Lower lobe of right lung (tissue), 2 donors: ENCODE data around the gene ADNP2. TPM values are rescaled to one million over a fixed set of nuclear protein-coding genes. Genes with fewer than 3 reads are reported as not detected.

Experiments used
- ATAC-seq, 2 donors: fragments of 200-7000 bp; cut with Tn5 transposase; one replicate each; pipeline ENCODE4 v1.9.1; 2020 to 2022; ENCODE audit warnings: mild to moderate bottlenecking in 2 of 2, moderate library complexity in 2 of 2
- DNase-seq: peaks from one replicate; pipeline ENCODE4 v3.0.0-alpha.2; 2020
- H3K27ac ChIP-seq: fragments of 200-600 bp; one replicate; pipeline ENCODE4 v1.8.0; 2022
- H3K27me3 ChIP-seq: fragments of 200-600 bp; one replicate; pipeline ENCODE4 v1.8.0; 2022; ENCODE audit warnings: low read depth
- H3K36me3 ChIP-seq: fragments of 200-600 bp; one replicate; pipeline ENCODE4 v1.8.0; 2022; ENCODE audit warnings: mild to moderate bottlenecking
- H3K4me1 ChIP-seq: fragments of 200-600 bp; one replicate; pipeline ENCODE4 v1.8.0; 2022
- H3K4me3 ChIP-seq: fragments of 200-600 bp; one replicate; pipeline ENCODE4 v1.8.0; 2022; ENCODE audit warnings: mild to moderate bottlenecking
- H3K9me3 ChIP-seq: fragments of 200-600 bp; one replicate; pipeline ENCODE4 v1.8.0; 2022
- intact Hi-C: fragments of 100-400 bp; cut with DNase I; formaldehyde crosslinking; loops from one replicate; pipeline ENCODE4 v1.11.0; 2022
- total RNA-seq: library from RNA; stranded (reverse); fragmentation: NEBNext Ultra II Directional; extraction: Animal tissue kit (Norgen Biotek cat#: 25700); gene quantifications from one replicate; pipeline ENCODE4 v1.2.1, GENCODE V29; 2021
- TF ChIP-seq, protein P1 (sequence below): fragments of 200-600 bp; IDR thresholded peaks from one replicate; pipeline ENCODE4 v1.8.0; 2022; ENCODE audit warnings: antibody characterized with exemption, mild to moderate bottlenecking
- donor health status: DM: no; HTN: yes; CAD: no; lungs with severe emphysema.

The ADNP2 gene
- total RNA-seq, 1 donor from 2014 or later: 16.5 TPM

DNA sequence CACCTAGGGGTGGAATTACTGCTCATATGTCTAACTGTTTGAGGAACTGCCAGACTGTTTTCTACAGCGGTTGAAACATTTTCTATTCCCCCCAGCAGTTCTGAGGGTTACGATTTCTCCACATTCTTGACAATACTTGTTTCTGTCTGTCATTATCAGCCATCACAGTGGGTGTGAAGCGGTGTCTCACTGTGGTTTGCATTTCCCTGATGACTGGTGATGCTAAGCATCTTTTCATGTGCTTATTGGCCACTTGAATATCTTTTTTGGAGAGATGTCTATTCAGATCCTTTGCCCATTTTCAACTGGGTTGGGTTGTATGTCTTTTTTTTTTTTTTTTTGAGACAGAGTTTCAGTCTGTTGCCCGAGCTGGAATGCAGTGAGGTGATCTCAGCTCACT lies 63.0 kb downstream of the ADNP2 start:
- TF ChIP-seq, protein P1, sequence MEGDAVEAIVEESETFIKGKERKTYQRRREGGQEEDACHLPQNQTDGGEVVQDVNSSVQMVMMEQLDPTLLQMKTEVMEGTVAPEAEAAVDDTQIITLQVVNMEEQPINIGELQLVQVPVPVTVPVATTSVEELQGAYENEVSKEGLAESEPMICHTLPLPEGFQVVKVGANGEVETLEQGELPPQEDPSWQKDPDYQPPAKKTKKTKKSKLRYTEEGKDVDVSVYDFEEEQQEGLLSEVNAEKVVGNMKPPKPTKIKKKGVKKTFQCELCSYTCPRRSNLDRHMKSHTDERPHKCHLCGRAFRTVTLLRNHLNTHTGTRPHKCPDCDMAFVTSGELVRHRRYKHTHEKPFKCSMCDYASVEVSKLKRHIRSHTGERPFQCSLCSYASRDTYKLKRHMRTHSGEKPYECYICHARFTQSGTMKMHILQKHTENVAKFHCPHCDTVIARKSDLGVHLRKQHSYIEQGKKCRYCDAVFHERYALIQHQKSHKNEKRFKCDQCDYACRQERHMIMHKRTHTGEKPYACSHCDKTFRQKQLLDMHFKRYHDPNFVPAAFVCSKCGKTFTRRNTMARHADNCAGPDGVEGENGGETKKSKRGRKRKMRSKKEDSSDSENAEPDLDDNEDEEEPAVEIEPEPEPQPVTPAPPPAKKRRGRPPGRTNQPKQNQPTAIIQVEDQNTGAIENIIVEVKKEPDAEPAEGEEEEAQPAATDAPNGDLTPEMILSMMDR: no peak
- ATAC-seq: no peak
- Histone ChIP-seq H3K27ac (no peak overlapping the region), H3K27me3 (peaks cover 7% of the 10 kb centered on the region), H3K9me3 (no peaks in the 10 kb centered on the region), H3K36me3 (no peaks in the 10 kb centered on the region), H3K4me1 (peaks cover 7% of the 10 kb centered on the region), H3K4me3 (no peak overlapping the region)
- no peak for DNase-seq
- intact Hi-C loops: no loop called here

DNA sequence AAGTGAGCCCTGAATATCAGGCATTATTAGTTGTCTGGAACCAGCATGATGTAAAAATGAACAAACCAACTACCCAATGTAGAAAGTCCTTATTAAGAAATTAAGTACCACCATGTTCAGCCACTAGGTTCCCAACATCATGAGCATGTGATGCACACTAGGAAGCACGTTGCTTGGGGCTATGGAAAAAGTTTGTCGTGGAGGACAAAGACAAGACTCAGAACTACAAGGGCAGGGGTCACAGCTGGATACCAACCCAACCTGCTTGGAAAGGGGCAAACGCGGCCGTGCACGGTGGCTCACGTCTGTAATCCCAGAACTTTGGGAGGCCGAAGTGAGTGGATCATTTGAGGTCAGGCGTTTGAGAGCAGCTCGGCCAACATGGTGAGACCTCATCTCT lies 64.0 kb downstream of the ADNP2 start:
- TF ChIP-seq, protein P1: no peak
- ATAC-seq (no peak), DNase-seq (peak; percentile 24)
- peaks cover 7% of the 10 kb centered on the region for H3K27me3 ChIP-seq
- H3K27ac ChIP-seq: no peak overlapping the region
- H3K4me1 ChIP-seq: peaks cover 7% of the 10 kb centered on the region
- intact Hi-C loops: no loop called here
- H3K36me3 ChIP-seq: no peaks in the 10 kb centered on the region
- H3K4me3 ChIP-seq: no peak overlapping the region
- H3K9me3 ChIP-seq: no peaks in the 10 kb centered on the region

DNA sequence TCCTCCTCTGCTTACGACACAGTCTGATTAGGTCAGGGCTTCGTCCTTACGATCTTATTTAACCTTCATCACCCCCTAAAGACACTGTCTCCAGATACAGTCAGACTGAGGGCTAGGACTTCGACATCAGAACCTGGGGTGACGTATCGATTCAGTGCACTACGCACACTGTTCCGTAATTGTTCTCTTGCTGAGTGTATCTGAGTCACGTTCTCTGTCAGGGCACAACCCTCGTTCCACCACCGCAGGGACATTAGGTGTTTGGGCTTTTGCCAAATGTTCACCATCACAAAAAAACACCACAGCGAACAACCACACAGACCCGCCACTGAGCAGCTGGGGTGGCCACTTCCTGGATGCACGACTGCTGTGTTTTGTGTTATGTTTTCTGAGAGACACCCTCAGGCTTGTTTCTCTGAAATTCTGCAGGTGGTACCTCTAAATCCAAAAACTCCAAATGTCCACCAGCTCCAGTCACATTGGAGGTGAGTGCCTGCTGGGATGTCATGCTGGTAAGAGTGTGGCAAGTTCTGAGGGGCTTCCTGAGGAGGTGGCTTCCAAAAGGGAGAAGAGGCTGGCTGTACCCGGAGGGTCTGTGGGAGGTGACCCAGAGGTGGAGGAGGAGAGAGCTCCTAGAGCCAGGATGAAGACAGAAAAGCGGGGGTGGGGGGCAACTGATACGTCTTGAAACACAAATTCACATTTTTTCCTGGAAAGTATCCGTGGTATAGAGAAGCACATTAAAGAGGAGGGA lies 66.6 kb downstream of the ADNP2 start:
- no peak overlapping the region for H3K27ac ChIP-seq
- peak; percentile 59 to 66 for ATAC-seq
- TF ChIP-seq, protein P1: no peak

DNA sequence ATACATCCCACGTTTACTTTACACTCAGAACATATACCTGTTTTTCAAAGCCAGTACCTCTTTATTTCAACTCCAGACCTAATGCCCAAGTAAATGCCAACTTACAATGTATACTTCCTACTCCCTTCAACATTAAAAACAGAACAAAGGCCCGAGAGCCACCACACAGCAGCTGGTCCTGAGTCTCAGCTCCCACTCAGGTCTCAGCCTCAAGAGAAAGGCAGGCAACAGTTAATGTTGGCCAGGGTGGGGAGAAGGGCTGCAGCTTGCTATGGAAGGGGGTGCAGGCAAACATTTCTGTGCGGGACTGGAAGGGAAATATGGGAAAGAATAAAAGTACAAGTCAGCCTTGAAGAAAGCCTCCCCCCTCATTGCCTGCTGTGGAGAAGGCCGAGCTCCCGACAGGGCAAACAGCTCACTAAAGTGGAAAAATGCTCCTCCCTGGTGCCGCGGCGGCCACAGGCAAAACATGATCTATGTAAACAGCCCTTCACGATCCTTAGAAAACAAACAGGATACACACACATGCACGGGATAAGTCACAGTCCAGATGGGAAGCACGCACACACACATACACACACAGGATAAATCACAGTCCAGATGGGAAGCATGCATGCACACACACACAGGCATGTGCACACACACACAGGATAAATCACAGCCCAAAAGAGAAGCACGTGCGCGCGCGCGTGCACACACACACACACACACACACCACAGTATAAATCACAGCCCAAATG lies 67.4 kb downstream of the ADNP2 start:
- no peak for DNase-seq
- Histone ChIP-seq H3K36me3 (no peaks in the 10 kb centered on the region), H3K27ac (no peak overlapping the region), H3K9me3 (no peaks in the 10 kb centered on the region), H3K4me3 (no peak overlapping the region), H3K4me1 (peaks cover under 1% of the 10 kb centered on the region), H3K27me3 (peaks cover 7% of the 10 kb centered on the region)
- ATAC-seq: no peak
- TF ChIP-seq, protein P1: no peak
- intact Hi-C loops: no loop called here

More for the DNA sequence above, 66.6 kb downstream of the ADNP2 start:
- H3K9me3 ChIP-seq: no peaks in the 10 kb centered on the region
- peaks cover 7% of the 10 kb centered on the region for H3K27me3 ChIP-seq
- no peaks in the 10 kb centered on the region for H3K36me3 ChIP-seq
- H3K4me1 ChIP-seq: peaks cover 7% of the 10 kb centered on the region
- DNase-seq: no peak
- H3K4me3 ChIP-seq: no peak overlapping the region
- intact Hi-C loops: no loop called here

DNA sequence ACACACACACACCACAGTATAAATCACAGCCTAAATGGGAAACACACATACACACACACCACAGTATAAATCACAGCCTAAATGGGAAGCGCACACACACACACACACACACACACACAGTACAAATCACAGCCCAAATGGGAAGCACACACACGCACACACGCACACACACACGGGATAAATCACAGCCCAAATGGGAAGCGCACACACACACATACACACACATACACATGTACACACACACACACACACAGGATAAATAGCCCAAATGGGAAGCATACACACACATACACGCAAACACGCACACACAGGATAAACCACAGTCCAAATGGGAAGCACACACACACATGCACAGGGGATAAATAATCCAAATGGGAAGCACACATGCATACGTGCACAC lies 68.1 kb downstream of the ADNP2 start:
- TF ChIP-seq, protein P1: no peak
- DNase-seq: no peak
- no peak overlapping the region for H3K4me3 ChIP-seq
- H3K27me3 ChIP-seq: peaks cover 7% of the 10 kb centered on the region
- H3K27ac ChIP-seq: no peak overlapping the region
- no peaks in the 10 kb centered on the region for H3K4me1 ChIP-seq
- H3K36me3 ChIP-seq: no peaks in the 10 kb centered on the region
- ATAC-seq: no peak
- H3K9me3 ChIP-seq: no peaks in the 10 kb centered on the region
- intact Hi-C loops: no loop called here
